RKO (cell line): ENCODE data around the gene ACSM2B.
"Not testable (repeated sequence)": the region's sequence is repeated elsewhere in the genome, so short reads cannot be mapped to it uniquely, and the experiment has no call there.

ENCODE experiments used
- DNase-seq: peaks from one replicate; pipeline ENCODE4 v3.0.0-alpha.2; 2016; ENCODE audit warnings: low spot score

ACSM2B gene

GRCh38 chr16:20576145-20576544, at the start of gene ACSM2B:
ACSM2B (minus strand) TSS chr16:20576367; CDS start chr16:20564845, 11,522 bp downstream.
- not testable (repeated sequence) for DNase-seq

DNA sequence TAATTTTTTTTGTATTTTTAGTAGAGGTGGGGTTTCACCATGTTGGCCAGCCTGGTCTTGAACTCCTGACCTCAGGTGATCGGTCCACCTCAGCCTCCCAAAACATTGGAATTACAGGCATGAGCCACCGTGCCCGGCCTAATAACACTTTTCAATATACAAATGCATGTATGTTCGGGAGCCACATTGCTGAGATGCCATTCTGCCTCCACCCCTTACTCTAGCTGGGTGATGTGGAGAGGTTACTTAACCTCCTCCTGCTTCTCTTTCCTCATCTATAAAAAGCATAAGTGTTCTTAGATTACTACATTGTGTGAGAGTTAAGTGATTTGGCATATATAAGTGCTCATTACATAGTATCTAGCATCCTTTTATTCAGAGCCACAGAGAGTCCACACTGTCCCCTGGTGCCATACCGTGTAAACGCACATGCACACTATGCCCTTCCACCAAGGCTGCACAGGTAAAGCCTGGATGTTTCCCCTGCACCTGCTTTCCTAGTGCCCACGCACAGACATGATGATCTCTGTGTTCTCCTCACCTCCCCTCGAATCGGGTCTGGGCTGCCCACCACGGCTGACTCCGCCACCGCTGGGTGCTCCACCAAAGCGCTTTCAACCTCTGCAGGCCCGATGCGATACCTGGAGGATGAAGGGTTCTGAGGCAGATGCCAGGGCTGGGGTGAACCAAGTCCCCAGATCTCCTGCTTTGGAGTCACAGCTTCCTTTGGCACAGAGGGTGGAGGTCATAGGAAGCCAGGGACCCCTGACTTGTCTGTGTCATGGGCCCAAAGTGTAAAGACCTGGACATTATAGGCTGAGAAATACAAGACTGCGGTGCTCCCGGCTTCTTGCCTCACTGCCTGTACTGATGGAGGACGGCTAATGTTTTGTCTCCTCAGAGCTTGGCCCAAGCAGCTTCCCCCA, 49.0 kb upstream of the ACSM2B start:
- no peak for DNase-seq

- DNase-seq, result no peak
Observed at GRCh38 chr16:20624205-20624604, 48.0 kb upstream of the ACSM2B start.

- DNase-seq, result no peak
Observed at GRCh38 chr16:20622498-20622870, 46.3 kb upstream of the ACSM2B start.

GRCh38 chr16:20621406-20621805, 45.2 kb upstream of the ACSM2B start:
- DNase-seq, result no peak

- DNase-seq, result no peak
Observed at GRCh38 chr16:20620770-20621169, 44.6 kb upstream of the ACSM2B start.

DNA sequence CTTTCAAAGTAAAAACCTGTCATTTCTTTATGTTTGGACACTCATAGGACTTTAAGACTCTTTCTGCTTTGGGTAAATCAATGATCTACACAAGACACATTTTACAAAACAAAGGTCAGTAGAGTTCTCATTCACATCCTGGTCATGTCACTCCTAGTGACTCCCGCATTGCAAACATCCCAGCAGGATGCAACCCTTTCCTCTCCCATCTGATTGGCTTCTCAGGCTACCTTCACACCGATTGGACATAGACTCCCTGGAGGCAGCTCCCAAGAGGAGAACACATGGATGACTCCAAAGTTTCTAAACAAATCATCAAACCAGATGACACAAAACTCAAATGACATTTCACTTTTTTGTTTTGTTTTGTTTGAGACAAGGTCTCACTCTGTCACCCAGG, 43.8 kb upstream of the ACSM2B start:
- DNase-seq, result no peak

GRCh38 chr16:20617271-20617670, 41.1 kb upstream of the ACSM2B start:
- no peak for DNase-seq

- no peak for DNase-seq
Observed at GRCh38 chr16:20614186-20615141, 38.3 kb upstream of the ACSM2B start.

DNA sequence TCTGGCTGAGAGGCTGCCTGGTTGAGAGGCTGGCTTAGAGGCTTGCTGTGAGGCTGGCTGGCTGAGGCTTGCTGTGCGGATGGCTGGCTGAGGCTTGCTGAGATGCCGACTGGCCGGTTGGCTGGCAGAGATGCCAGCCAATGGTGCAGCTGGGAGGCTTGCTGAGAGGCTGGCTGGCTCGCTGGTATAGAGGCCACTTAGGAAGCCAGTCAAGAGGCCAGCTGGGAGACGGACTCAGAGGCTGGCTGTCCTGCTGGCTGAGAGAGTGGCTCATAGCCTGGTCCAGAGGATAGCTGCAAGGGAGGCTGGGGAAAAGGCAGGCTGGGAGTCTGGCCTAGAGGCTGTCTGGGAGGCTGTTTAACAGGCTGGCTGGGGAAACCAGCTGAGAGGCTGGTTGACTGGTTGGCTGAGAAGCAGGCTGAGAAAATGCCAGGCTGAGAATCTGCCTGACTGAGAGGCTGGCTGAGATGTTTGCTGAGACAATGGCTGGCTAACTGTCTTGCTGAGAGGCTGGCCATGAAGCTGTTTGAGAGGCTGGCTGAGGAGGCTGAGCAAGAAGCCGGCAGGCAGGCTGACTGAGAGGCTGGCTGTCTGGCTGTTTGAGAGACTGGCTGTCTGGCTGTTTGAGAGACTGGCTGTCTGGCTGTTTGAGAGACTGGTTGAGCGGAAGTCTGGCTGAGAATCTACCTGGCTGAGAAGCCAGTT, 37.5 kb upstream of the ACSM2B start:
- no peak for DNase-seq

- DNase-seq, result no peak
Observed at GRCh38 chr16:20612551-20613480, 36.6 kb upstream of the ACSM2B start.

DNA sequence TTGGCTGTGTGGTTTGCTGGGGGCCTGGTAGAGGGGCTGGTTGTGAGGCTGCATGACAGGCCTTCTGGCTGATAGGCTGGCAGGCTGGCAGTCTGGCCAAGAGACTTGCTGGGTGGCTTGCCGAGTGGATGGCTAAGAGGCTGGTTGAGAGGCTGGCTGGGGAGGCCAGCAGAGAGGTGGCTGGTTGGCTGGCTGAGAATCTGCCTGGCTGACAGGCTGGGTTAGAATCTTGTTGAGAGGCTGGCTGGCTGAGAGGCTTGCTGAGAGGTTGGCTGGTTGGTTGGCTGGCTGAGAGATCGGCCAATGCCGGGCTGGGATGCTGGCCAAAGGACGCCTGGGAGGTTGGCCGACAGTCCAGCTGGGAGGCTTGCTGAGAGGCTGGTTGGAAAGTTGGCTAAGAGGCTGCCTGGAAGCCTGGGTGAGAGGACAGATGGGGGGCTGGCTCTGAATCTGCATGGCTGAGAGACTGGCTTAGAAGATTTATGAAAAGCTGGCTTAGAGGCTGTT, 35.9 kb upstream of the ACSM2B start:
- no peak for DNase-seq

GRCh38 chr16:20611350-20611902, 35.3 kb upstream of the ACSM2B start:
- DNase-seq, result no peak

GRCh38 chr16:20610892-20611349, 34.8 kb upstream of the ACSM2B start:
- DNase-seq, result no peak

- DNase-seq, result no peak
Observed at GRCh38 chr16:20610211-20610891, 34.2 kb upstream of the ACSM2B start.

DNA sequence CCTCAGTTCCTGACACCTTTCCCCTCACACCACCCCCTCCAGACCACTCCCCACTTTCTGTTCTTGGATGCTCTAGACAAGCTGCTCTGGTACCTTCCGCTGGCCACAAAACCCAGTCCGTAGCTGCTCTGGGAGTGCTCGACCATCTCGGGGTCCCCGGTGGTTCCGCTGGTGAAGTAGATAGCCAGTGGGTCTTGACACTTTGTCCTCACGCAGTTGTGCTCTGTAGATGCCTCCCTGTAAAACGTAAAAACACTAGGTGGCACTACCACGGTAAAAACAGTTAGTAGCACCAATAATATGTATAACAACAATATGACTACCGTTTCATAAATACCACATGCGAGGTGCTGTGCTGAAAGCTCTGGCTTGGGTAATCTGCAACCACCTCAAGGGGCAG, 26.0 kb upstream of the ACSM2B start:
- peak; percentile 17 for DNase-seq

DNA sequence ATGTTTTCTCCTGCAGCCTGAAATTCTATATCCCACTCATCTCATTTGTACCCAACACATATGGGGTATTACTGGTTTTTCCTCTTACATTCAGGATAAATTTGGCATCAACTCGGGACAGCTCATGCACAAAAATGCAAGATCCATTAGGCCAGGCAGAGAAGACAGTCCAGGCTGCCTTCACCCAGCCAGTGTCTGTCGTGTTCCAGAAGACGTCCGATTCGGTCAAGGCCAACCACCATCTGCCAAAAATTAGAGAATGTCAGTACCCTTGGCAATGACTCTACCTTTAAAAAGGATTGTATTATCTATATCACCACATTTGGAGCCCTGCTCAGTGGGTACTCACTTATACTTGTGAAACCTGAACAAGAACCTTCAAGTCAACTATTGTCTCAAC, 23.3 kb upstream of the ACSM2B start:
- DNase-seq, result not testable (repeated sequence)

GRCh38 chr16:20598832-20599469, 22.8 kb upstream of the ACSM2B start:
- peak; percentile 23 for DNase-seq

GRCh38 chr16:20595694-20596093, 19.5 kb upstream of the ACSM2B start:
- not testable (repeated sequence) for DNase-seq
